ENCODE results near the gene FGFBP2.

FGFBP2 gene

GRCh38 chr4:15931451-15932210, 31.3 kb downstream of the FGFBP2 start:
- no peak for TF ChIP-seq CTCF (IDR thresholded peaks at IDR 0.05)
- H3K27ac ChIP-seq, result no peak overlapping the region
- DNase-seq (ENCODE audit: low spot score), result no peak
- H3K4me3 ChIP-seq, result no peak overlapping the region

GRCh38 chr4:15930314-15930713, 32.7 kb downstream of the FGFBP2 start:
- TF ChIP-seq CTCF (IDR thresholded peaks at IDR 0.05), result no peak
- Histone ChIP-seq H3K27ac (no peak overlapping the region), H3K4me3 (no peak overlapping the region)
- DNase-seq (ENCODE audit: low spot score), result no peak

- TF ChIP-seq CTCF (IDR thresholded peaks at IDR 0.05), result no peak
- no peak for DNase-seq (ENCODE audit: low spot score)
- no peak overlapping the region for H3K4me3 ChIP-seq
- H3K27ac ChIP-seq, result no peak overlapping the region
Observed at GRCh38 chr4:15929540-15929939, 33.4 kb downstream of the FGFBP2 start.

- TF ChIP-seq CTCF (IDR thresholded peaks at IDR 0.05), result no peak
- DNase-seq (ENCODE audit: low spot score), result no peak
- Histone ChIP-seq H3K27ac (no peak overlapping the region), H3K4me3 (no peak overlapping the region)
Observed at GRCh38 chr4:15928883-15929282, 34.1 kb downstream of the FGFBP2 start.

GRCh38 chr4:15926486-15926885, 36.5 kb downstream of the FGFBP2 start:
- DNase-seq (ENCODE audit: low spot score), result no peak
- no peak overlapping the region for H3K4me3 ChIP-seq
- no peak overlapping the region for H3K27ac ChIP-seq
- TF ChIP-seq CTCF (IDR thresholded peaks at IDR 0.05), result no peak

- Histone ChIP-seq H3K27ac (no peak overlapping the region), H3K4me3 (no peak overlapping the region)
- TF ChIP-seq CTCF (IDR thresholded peaks at IDR 0.05), result no peak
- DNase-seq (ENCODE audit: low spot score), result no peak
Observed at GRCh38 chr4:15925830-15926229, 37.1 kb downstream of the FGFBP2 start.

- Histone ChIP-seq H3K27ac (no peak overlapping the region), H3K4me3 (no peak overlapping the region)
- TF ChIP-seq CTCF (IDR thresholded peaks at IDR 0.05), result no peak
- no peak for DNase-seq (ENCODE audit: low spot score)
Observed at GRCh38 chr4:15921592-15921932, 41.4 kb downstream of the FGFBP2 start.

Data from coronary artery (tissue), 2 donors.